KOPT-K1 (cell line): ENCODE measurements around the gene NCK1.
A peak's percentile ranks its signal among the peaks of the same experiment; 100 is the strongest.

Source experiments
- H3K27ac ChIP-seq: fragments of 200-600 bp; sonication (generic); 2 replicates; pipeline ENCODE4 v1.5.1; 2016; ENCODE audit warnings: antibody characterized with exemption, mild to moderate bottlenecking, low read depth, low read length; ENCODE audit not compliant: poor library complexity, severe bottlenecking
- H3K36me3 ChIP-seq: fragments of 200-600 bp; sonication (generic); 2 replicates; pipeline ENCODE4 v1.5.1; 2017; ENCODE audit warnings: antibody characterized with exemption, mild to moderate bottlenecking, low read length, moderate library complexity; ENCODE audit not compliant: insufficient read depth
- H3K9me3 ChIP-seq: fragments of 200-600 bp; sonication (generic); 2 replicates; pipeline ENCODE4 v1.5.1; 2017; ENCODE audit warnings: antibody characterized with exemption, low read length, mild to moderate bottlenecking; ENCODE audit not compliant: insufficient read depth, poor library complexity, severe bottlenecking

The NCK1 gene

DNA sequence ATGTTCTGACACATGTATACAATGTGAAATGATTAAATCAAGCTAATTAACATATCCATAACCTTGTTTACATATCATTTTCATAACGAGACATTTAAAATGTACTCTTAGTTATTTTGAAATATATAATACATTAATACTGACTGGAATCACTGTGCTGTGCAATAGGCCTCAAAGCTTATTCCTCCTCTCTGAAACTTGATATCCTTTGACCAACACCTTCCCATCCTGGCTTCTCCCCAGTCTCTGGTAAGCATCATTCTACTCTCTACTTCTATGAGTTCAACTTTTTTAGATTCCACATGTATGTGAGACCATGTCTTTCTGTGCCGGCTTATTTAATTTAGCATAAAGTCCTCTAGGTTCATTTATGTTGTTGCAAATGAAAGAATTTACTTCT is 48.7 kb downstream of the NCK1 start:
- Histone ChIP-seq H3K36me3 (peaks cover 7% of the 10 kb centered on the region), H3K9me3 (no peaks in the 10 kb centered on the region)

DNA sequence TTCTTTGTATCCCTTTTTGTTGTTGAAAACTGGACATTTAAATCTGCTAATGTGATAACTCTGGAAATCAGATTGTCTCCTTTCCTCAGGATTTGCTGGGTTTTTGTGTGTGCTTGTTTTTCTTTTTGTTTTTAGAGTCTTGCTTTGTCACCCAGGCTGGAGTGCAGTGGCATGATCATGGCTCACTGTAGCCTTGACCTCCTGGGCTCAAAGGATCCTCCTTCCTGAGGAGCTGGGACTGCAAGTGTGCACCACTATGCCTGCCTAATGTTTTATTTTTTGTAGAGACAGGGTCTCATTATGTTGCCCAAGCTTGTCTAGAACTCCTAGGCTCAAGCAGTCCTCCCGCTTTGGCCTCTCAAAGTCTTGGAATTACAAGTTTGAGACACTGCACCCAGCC is 51.2 kb downstream of the NCK1 start:
- no peaks in the 10 kb centered on the region for H3K9me3 ChIP-seq

More for the DNA sequence above, 48.7 kb downstream of the NCK1 start:
- H3K27ac ChIP-seq = no peak overlapping the region

GRCh38 chr3:136914739-136915138 is 52.7 kb downstream of the NCK1 start:
- Histone ChIP-seq H3K9me3 (no peaks in the 10 kb centered on the region), H3K27ac (no peak overlapping the region), H3K36me3 (peaks cover 13% of the 10 kb centered on the region)

More for the DNA sequence above, 51.2 kb downstream of the NCK1 start:
- H3K36me3 ChIP-seq = peaks cover 13% of the 10 kb centered on the region
- no peak overlapping the region for H3K27ac ChIP-seq

DNA sequence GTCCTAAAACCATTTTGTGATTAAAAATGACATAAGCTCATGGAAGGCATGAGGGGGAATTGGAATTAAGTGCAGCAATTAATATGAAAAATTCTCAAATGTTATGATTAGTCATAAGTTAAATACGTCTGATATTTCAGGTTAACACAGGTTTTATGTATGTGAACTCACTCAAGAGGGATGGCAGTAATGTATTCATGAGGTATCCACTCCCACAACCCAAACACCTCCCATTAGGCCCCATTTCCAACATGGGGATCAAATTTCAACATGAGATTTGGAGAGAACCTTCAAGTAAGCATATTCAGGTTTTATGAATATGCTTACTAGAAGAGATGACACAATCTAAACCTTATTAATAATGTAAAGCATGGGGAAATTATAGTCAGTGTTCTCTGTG is 54.2 kb downstream of the NCK1 start:
- peaks cover 13% of the 10 kb centered on the region for H3K36me3 ChIP-seq
- H3K27ac ChIP-seq = no peak overlapping the region
- no peaks in the 10 kb centered on the region for H3K9me3 ChIP-seq

DNA sequence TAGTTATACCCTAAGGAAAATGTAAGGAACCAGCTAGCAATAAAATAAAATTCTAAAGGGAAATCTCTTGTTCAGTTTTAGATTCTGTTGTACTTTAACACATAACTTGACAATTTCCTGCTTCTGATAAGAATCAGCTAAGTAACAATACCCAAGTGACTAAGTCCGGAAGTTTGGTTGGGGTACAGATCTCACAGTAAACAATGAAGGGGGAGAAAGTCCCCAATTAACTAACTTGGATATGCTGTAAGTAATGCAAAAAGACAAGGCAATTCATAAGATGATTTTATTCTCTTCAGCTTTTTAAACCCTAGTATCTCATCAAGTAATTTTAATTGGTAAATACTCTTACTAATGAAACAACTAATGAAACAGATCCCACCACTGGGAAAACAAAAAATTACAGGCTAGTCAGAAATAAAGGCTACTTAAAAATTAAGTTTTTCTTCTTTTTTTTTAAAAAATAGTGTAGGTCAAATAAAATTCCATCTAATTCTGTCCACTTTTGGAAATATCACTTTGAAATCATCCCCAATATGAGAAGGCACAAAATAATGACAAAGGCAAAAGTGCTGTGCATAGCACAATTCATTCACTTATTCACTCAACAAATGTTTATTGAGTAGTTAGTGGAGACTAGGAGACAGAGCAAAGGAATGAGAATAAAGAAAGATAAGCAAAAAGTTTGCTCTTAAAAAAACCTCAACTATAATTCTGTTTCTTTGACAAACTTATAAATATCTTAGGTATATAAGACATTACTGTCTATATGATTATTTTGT is 58.0 kb downstream of the NCK1 start:
- Histone ChIP-seq H3K36me3 (0 out of 2 replicates have a peak, but pooled peaks cover 9% of the 10 kb centered on the region), H3K27ac (peak overlapping the region; percentile 46), H3K9me3 (no peaks in the 10 kb centered on the region)

DNA sequence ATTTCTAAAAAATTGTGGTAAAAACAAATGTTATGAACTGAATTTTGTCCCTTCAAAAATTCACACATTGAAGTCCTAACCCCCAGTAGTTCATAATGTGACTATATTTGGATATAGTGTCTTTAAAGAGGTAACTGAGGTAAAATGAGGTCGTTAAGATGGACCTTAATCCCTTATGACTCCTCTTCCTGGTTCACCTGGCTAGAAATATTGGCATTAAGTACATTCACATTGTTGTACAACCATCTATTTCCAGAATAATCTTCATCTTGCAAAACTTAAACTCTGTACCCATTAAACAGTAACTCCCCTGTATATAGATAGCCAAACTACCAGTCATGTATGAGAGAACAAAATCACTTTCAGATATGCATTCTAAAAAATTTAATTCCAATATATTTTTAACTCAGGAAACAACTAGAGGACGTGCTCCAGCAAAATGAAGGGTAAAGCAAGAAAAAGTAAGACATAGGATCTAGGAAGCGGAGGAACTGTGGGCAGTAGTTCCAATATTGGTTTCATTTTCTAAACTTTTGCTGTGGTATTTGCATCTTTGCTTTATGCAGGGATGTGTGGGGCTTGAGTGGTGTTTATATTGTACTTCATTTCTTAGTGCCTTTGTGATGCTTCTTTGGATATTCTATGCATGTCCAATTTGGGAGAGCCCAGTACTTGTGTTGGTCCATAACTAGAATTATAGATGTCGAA is 59.0 kb downstream of the NCK1 start:
- Histone ChIP-seq H3K27ac (peak overlapping the region; percentile 12), H3K36me3 (0 out of 2 replicates have a peak, but pooled peaks cover 3% of the 10 kb centered on the region), H3K9me3 (no peaks in the 10 kb centered on the region)

GRCh38 chr3:136925425-136926190 is 63.6 kb downstream of the NCK1 start:
- H3K9me3 ChIP-seq = no peaks in the 10 kb centered on the region
- H3K36me3 ChIP-seq = peaks cover 24% of the 10 kb centered on the region
- no peak overlapping the region for H3K27ac ChIP-seq

DNA sequence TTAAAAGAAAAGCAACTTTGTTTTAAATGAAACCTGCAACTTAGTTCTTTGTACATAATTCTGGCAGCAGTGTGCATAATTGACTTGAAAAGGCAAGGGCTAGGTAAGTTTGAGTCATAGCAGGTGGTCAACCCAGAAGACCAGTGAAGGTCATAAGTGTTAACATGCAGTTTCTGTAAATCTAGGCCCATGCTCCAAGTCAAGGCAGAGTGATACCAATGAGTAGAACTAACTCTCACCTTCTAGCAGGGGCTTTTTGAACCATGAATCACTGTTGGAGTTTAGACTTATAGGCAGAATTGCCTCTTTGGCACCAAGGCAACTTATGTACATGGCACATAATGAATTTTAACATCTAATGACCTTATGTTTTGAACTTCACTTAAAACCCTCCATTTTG is 66.2 kb downstream of the NCK1 start:
- Histone ChIP-seq H3K36me3 (peaks cover 43% of the 10 kb centered on the region), H3K27ac (no peak overlapping the region), H3K9me3 (no peaks in the 10 kb centered on the region)

GRCh38 chr3:136929977-136930670 is 68.1 kb downstream of the NCK1 start:
- H3K36me3 ChIP-seq = peaks cover 61% of the 10 kb centered on the region
- H3K9me3 ChIP-seq = no peaks in the 10 kb centered on the region
- no peak overlapping the region for H3K27ac ChIP-seq

DNA sequence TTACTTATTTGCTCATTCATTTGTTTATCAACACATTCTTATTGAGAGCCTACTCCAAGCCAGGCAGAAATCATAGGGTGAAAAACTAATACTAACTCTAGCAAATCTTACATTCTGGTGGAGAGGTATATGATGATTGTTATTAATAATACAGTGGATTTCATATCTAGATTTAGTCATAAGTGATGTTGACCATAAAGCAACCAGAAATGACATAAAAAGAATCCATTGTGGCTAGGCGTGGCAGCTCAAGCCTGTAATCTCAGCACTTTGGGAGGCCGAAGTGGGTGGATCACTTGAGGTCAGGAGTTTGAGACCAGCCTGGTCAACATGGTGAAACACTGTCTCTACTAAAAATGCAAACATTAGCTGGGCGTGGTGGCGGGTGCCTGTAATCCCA is 69.6 kb downstream of the NCK1 start:
- Histone ChIP-seq H3K27ac (no peak overlapping the region), H3K36me3 (peaks cover 68% of the 10 kb centered on the region), H3K9me3 (peaks cover 9% of the 10 kb centered on the region)

DNA sequence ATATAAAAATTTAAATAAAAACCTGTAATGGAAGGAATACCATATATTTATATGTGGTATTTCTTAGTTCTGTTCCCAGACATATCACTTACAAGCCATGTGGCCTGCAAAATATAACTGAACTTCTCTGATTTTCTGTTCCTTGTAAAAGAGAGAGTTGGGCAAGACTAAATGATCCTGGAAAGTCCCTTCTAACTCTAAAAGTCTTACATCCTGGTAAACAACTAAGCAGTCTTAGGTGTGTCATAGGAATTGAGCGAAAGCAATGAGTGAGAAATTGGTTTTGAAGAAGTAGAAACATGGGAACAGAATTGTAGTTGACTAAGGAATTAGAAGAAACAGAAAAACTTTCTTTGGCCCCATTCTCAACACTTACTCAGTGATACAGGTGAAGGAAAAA is 70.5 kb downstream of the NCK1 start:
- Histone ChIP-seq H3K9me3 (peaks cover 17% of the 10 kb centered on the region), H3K36me3 (peaks cover 75% of the 10 kb centered on the region), H3K27ac (no peak overlapping the region)

DNA sequence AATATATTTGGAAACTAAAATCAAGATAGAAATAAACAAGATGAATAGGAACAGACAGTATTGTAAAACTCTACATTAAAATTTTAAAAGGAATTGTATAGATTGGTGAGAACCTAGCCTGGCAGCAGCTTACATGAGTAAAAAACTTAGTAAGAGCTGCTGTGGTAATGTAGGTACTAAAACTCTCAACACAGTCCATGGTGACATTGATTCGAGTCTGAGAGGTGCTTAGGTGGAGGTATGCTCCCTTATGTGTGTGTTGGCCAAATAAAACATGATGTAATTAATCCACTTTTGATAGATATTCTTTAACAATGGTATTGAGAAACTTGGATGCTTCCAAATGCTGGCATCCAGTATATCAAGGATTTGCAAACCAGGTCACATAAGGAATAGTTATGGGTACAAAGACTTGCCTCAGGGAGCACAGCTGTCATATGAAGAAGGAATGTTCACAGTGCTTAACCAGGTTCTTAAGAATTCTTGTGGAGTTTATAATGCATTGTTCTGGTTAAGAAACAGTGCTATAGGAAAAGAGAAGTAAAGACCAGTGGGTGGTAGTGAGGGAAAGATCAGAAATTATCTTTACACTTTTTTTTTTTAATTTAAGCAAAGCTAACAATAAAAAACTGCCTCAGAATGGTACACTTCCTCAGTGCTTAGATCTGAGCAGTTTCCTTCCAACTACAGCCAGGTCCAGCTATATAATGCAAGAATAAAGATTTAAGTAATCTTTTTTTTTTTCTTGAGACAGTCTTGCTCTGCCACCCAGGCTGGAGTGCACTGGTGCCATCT is 71.2 kb downstream of the NCK1 start:
- Histone ChIP-seq H3K36me3 (peaks cover 70% of the 10 kb centered on the region), H3K27ac (no peak overlapping the region), H3K9me3 (peaks cover 17% of the 10 kb centered on the region)

DNA sequence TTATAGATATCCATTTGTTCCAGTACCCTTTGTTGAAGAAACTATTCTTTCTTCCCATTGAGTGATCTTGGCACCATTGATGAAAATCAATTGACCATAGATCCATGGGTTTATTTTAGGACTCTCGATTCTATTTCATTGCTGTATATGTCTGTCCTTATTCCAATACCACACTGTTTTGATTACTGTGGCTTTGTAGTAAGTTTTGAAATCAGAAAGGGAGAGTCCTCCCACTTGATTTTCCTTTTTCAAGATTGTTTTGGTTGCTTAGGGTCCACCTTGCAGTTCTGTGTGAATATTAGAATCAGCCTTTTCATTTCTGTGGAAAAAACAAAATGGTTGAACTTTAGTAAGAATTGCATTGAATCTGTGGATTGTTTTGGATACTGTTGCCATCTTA is 75.2 kb downstream of the NCK1 start:
- Histone ChIP-seq H3K9me3 (peaks cover 17% of the 10 kb centered on the region), H3K27ac (no peak overlapping the region), H3K36me3 (peaks cover 42% of the 10 kb centered on the region)

GRCh38 chr3:136937851-136938250 is 75.8 kb downstream of the NCK1 start:
- Histone ChIP-seq H3K36me3 (peaks cover 36% of the 10 kb centered on the region), H3K9me3 (peaks cover 17% of the 10 kb centered on the region), H3K27ac (no peak overlapping the region)
